Spleen (tissue), 11 donors: ENCODE data around the gene MMP25. TPM values are rescaled to one million over a fixed set of nuclear protein-coding genes. Genes with fewer than 3 reads are reported as not detected.

ENCODE experiments used
- DNase-seq: peaks from one replicate; pipeline ENCODE4 v3.0.0-alpha.2; 2020
- H3K27ac ChIP-seq, 8 donors: fragments of 200-600 bp; sonication (generic) in 7 of 8; 1 replicate in 4 of 8; 2 replicates in 4 of 8; pipeline versions ENCODE4 v1.5.0 to v1.8.0; 2016 to 2021; ENCODE audit warnings: inconsistent platforms in 4 of 8, mild to moderate bottlenecking in 4 of 8, moderate library complexity in 1 of 8
- H3K27me3 ChIP-seq, 7 donors: fragments of 200-600 bp; sonication (generic) in 6 of 7; replicated peaks in 1 of 7; 1 replicate in 4 of 7; 2 replicates in 3 of 7; pipeline versions ENCODE4 v1.5.0 to v1.8.0; 2016 to 2021; ENCODE audit warnings: inconsistent platforms in 3 of 7, mild to moderate bottlenecking in 1 of 7
- H3K36me3 ChIP-seq, 6 donors: fragments of 200-600 bp; sonication (generic) in 5 of 6; 1 replicate in 4 of 6; 2 replicates in 2 of 6; pipeline versions ENCODE4 v1.5.0 to v1.8.0; 2016 to 2021; ENCODE audit warnings: inconsistent platforms in 2 of 6
- H3K4me1 ChIP-seq, 6 donors: fragments of 200-600 bp; sonication (generic) in 5 of 6; 1 replicate in 3 of 6; 2 replicates in 3 of 6; pipeline versions ENCODE4 v1.5.0 to v1.8.0; 2016 to 2021; ENCODE audit warnings: inconsistent platforms in 3 of 6
- H3K4me3 ChIP-seq, 8 donors: fragments of 200-600 bp; sonication (generic) in 7 of 8; 1 replicate in 4 of 8; 2 replicates in 4 of 8; pipeline versions ENCODE4 v1.5.0 to v1.8.0; 2016 to 2021; ENCODE audit warnings: inconsistent platforms in 4 of 8, mild to moderate bottlenecking in 4 of 8, moderate library complexity in 2 of 8
- H3K9me3 ChIP-seq, 8 donors: fragments of 200-600 bp; sonication (generic) in 7 of 8; 1 replicate in 4 of 8; 2 replicates in 4 of 8; pipeline versions ENCODE4 v1.5.0 to v1.8.0; 2016 to 2021; ENCODE audit warnings: inconsistent platforms in 4 of 8
- POLR2A ChIP-seq, 3 donors: fragments of 450-650 bp; IDR thresholded peaks; one replicate each; pipeline ENCODE4 v1.5.1; 2017; ENCODE audit warnings: antibody characterized with exemption in 3 of 3, mild to moderate bottlenecking in 1 of 3
- POLR2AphosphoS5 ChIP-seq, 3 donors: sonication (generic); formaldehyde crosslinking; IDR thresholded peaks; one replicate each; pipeline ENCODE4 v1.5.1; 2017; ENCODE audit warnings: antibody characterized with exemption in 3 of 3
- WGBS, 5 donors: extraction: QIAGEN DNeasy Blood & Tissue Kit in 3 of 5; methylation state at CpG; one replicate each; pipeline versions ENCODE4 v1.1.5 to v1.1.7; 2013 to 2018; 5-methylcytosine and 5-hydroxymethylcytosine counted together
- intact Hi-C: fragments of 100-400 bp; cut with DNase I; formaldehyde crosslinking; loops from one replicate; pipeline ENCODE4 v1.15.0; 2023; ENCODE audit warnings: low total_unique reads
- polyA plus RNA-seq, 3 donors: library from polyadenylated mRNA; stranded (reverse); fragments of 200-250 nt; gene quantifications; one replicate each; pipeline ENCODE4 v1.2.1, GENCODE V29; 2013
- total RNA-seq, 7 donors: library from RNA; depleted of rRNA in 3 of 7; stranded (reverse); fragments of >200 nt in 3 of 7; fragmentation: NEBNext Ultra II Directional in 4 of 7; extraction: Animal tissue kit (Norgen Biotek cat#: 25700) in 4 of 7; gene quantifications; one replicate each; pipeline versions ENCODE4 v1.1.0 to v1.2.1, GENCODE V29; 2016 to 2021
- TF ChIP-seq, protein P1 (sequence below), 11 experiments: fragments of 200-600 bp in 7 of 11; fragments of 450-650 bp in 4 of 11; sonication (generic) in 4 of 11; IDR thresholded peaks in 8 of 11; conservative IDR thresholded peaks in 3 of 11; 1 replicate in 7 of 11; 2 replicates in 4 of 11; pipeline versions ENCODE4 v1.4.0 to v1.8.0; 2016 to 2021; ENCODE audit warnings: antibody characterized with exemption in 11 of 11, inconsistent platforms in 4 of 11, mild to moderate bottlenecking in 1 of 11
- donor health status: healthy with polysubstance abuse.
- donor health status: DM: no; HTN: no; CAD: no; lungs with moderate emphysema.
- donor health status: DM: no; HTN: no; CAD: no.
- donor health status: Bipolar disorder and iron deficiency.
- donor health status: healthy.
- donor health status: DM: no; HTN: no; CAD: no.
- donor health status: DM: yes; HTN: yes; CAD: no.

MMP25 gene
- total and polyA plus RNA-seq, 10 donors, result 2.7 to 282 (median 65.6) TPM

DNA sequence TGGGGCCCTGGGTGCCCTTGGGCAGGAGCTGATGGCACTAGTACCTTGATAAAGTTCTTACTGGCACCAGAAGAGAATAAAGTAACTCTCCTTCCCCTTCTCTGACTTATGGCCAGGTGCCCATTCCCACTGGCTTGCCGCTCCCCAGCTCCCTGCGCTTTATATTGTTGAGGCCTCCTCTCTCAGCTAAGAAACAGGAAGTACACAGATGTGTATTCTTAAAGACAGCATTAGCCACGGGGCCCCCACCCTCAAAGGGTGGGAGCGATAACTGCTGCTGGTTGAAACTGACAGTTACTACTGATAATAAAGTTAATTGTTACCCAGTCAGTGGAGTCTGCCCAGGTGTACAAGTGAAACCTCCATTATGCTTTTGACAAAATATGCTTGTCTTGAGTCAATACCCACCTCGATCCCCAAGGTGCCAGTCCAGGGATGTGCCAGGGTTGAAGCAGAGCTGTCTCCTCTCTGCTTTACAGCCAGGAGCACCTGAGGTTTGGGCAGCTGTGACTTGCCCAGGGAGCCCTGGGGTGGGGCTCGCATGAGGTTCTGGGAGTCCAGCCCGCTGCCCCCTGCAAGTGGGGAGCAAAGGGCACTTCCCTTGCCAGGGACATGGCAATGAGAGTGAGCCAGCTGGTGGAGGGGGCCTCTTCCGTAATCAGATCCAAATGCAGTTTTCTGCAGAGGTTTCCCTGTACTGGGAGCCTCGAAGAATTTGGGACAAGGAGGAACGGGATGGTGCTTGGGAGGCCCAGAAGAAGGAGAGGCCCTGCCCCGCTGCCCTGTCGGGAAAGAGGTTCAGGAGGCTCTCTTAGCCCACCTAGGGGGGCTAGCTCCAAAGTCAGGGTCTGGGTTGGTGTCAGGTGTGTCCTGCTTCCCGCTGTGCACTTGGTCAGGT lies 39.1 kb upstream of the MMP25 start:
- no peak for TF ChIP-seq POLR2AphosphoS5 (IDR thresholded peaks at IDR 0.05)
- TF ChIP-seq, protein P1, sequence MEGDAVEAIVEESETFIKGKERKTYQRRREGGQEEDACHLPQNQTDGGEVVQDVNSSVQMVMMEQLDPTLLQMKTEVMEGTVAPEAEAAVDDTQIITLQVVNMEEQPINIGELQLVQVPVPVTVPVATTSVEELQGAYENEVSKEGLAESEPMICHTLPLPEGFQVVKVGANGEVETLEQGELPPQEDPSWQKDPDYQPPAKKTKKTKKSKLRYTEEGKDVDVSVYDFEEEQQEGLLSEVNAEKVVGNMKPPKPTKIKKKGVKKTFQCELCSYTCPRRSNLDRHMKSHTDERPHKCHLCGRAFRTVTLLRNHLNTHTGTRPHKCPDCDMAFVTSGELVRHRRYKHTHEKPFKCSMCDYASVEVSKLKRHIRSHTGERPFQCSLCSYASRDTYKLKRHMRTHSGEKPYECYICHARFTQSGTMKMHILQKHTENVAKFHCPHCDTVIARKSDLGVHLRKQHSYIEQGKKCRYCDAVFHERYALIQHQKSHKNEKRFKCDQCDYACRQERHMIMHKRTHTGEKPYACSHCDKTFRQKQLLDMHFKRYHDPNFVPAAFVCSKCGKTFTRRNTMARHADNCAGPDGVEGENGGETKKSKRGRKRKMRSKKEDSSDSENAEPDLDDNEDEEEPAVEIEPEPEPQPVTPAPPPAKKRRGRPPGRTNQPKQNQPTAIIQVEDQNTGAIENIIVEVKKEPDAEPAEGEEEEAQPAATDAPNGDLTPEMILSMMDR (IDR thresholded peaks at IDR 0.05 in 8 of 11, conservative IDR thresholded peaks at IDR 0.05 in 3 of 11), result no peak
- TF ChIP-seq POLR2A (IDR thresholded peaks at IDR 0.05), result no peak
- 26 to 47% (median 33%) methylated on average over 12 to 13 of the region's 13 CpGs for WGBS, 5 donors
- peak overlapping the region in 4 of 8 donors; percentile 16 to 59 (median 23) for H3K4me3 ChIP-seq
- peak overlapping the region in 7 of 8 donors; percentile 55 to 92 (median 83) for H3K27ac ChIP-seq
- no peak for DNase-seq
- no peaks in the 10 kb centered on the region for H3K36me3 ChIP-seq
- H3K27me3 ChIP-seq, result peaks cover 0 to 69% (median 15%) of the 10 kb centered on the region in 7 donors
- peaks cover 18 to 72% (median 44%) of the 10 kb centered on the region in 6 donors for H3K4me1 ChIP-seq
- H3K9me3 ChIP-seq, result no peaks in the 10 kb centered on the region
- intact Hi-C loops, result no loop called here

DNA sequence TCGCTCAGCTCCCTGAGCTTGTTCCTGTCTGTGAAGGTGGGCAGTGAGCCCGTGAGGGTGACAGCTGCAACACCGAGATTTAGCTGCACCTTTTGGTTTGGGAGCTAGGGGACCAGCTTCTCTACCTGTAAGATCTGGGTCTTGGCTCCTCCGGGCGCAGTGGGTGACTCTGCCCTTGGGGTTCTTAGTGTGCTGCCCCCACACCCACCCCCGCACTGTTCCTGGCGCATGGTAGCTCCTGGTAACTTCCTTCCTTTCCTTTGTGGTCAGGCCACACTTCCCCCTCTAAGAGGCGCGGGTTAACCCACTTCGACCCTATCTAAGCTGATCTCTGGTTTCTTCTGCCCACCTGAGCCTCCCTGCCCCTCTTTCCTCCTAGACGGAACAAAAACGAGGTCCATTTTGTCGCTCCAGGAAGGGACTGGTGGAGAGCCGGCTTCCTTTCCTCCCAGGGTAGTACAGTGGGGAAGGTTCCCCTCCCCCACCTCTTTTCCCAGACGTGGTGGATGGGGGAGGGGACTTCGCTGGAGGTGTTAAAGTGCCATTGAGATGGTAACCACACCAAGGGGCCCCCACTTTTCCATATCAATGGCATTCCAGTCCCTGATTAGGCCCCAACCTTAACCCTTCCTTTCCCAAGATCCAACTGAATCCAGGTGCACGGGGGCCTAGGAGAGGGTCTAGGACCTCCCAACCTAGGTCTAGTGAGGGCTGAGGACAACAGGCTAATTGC lies 38.2 kb upstream of the MMP25 start:
- H3K4me1 ChIP-seq, result peaks cover 18 to 75% (median 44%) of the 10 kb centered on the region in 6 donors
- WGBS, 5 donors, result 4 to 9% (median 7%) methylated on average over 16 to 17 of the region's 17 CpGs
- no peaks in the 10 kb centered on the region for H3K9me3 ChIP-seq
- peaks cover 0 to 77% (median 21%) of the 10 kb centered on the region in 7 donors for H3K27me3 ChIP-seq
- intact Hi-C loops, result no loop called here
- H3K36me3 ChIP-seq, result no peaks in the 10 kb centered on the region
- DNase-seq, result peak; percentile 88
- peak overlapping the region in 7 of 8 donors; percentile 55 to 92 (median 83) for H3K27ac ChIP-seq
- TF ChIP-seq POLR2A (IDR thresholded peaks at IDR 0.05) (no peak), POLR2AphosphoS5 (IDR thresholded peaks at IDR 0.05) (peak; percentile 6 to 36 (median 33))
- TF ChIP-seq, protein P1 (IDR thresholded peaks at IDR 0.05 in 8 of 11, conservative IDR thresholded peaks at IDR 0.05 in 3 of 11), result no peak
- H3K4me3 ChIP-seq, result peak overlapping the region in 4 of 8 donors; percentile 16 to 59 (median 23)

DNA sequence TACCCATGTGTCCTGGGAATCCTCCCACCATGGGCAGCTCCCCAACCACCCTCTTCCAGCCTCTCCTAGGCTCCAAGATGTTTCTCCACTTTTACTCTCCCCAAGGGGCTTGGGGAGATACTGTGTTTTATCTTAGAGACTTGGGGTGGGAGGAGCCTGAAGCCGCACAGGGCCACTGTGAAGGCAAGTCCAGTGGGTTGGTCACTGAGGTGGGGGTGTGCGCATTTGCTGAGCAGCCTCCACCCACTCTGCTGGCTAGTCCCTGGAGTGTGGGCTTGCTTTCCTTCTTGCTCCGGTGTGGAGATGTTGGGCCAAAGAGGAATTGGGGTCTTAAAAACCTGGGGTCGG lies 37.7 kb upstream of the MMP25 start:
- peak overlapping the region in 6 of 8 donors; percentile 70 to 92 (median 84) for H3K27ac ChIP-seq
- H3K36me3 ChIP-seq, result no peaks in the 10 kb centered on the region
- intact Hi-C loops, result no loop called here
- TF ChIP-seq, protein P1 (IDR thresholded peaks at IDR 0.05 in 8 of 11, conservative IDR thresholded peaks at IDR 0.05 in 3 of 11), result no peak
- TF ChIP-seq POLR2A (IDR thresholded peaks at IDR 0.05) (no peak), POLR2AphosphoS5 (IDR thresholded peaks at IDR 0.05) (no peak)
- peak overlapping the region in 1 of 8 donors; percentile 59 for H3K4me3 ChIP-seq
- H3K27me3 ChIP-seq, result peaks cover 0 to 83% (median 26%) of the 10 kb centered on the region in 7 donors
- H3K4me1 ChIP-seq, result peaks cover 16 to 70% (median 39%) of the 10 kb centered on the region in 6 donors
- no peak for DNase-seq
- no peaks in the 10 kb centered on the region for H3K9me3 ChIP-seq
- WGBS, 5 donors, result 71 to 80% (median 77%) methylated on average over 4 of the region's 4 CpGs
